ENCODE measurements around the gene LYRM1.

DNA sequence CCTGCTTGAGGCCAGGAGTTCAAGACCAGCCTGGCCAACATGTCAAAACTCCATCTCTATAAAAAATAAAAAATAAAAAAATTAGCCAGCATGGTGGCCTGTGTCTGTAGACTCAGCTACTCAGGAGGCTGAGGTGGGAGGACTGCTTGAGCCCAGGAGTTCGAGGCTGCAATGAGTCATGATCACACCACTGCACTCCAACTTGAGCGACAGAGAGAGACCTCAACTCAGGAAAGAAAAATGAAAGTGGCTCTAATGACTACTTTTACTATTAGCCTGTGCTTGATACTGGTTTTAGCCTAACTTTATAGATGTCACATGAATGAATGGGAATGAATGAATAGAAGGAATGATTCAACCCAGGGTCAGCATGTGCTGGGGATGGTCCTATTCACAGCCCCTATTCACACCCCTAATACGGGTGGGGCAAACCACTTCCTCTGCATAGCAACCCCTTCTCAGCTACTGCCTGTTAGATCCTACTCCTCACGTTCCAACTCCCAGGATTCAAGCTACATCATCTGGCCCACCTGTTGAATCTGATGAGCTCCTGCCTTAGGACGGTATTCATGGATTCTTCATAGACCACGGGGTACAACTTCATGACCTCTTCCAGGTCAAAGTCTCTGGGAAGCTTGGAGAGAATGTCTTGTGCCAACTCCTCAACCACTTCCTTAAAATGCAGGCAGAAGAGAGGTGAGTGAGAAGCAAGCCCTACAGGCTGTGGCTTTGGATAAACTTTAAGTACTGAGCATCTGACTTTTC is 40.5 kb downstream of the LYRM1 start:
- TF ChIP-seq, protein P1, sequence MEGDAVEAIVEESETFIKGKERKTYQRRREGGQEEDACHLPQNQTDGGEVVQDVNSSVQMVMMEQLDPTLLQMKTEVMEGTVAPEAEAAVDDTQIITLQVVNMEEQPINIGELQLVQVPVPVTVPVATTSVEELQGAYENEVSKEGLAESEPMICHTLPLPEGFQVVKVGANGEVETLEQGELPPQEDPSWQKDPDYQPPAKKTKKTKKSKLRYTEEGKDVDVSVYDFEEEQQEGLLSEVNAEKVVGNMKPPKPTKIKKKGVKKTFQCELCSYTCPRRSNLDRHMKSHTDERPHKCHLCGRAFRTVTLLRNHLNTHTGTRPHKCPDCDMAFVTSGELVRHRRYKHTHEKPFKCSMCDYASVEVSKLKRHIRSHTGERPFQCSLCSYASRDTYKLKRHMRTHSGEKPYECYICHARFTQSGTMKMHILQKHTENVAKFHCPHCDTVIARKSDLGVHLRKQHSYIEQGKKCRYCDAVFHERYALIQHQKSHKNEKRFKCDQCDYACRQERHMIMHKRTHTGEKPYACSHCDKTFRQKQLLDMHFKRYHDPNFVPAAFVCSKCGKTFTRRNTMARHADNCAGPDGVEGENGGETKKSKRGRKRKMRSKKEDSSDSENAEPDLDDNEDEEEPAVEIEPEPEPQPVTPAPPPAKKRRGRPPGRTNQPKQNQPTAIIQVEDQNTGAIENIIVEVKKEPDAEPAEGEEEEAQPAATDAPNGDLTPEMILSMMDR (IDR thresholded peaks at IDR 0.05; ENCODE audit: insufficient read depth, low read length, poor library complexity, severe bottlenecking) = no peak
- no peak for TF ChIP-seq EZH2phosphoT487 (conservative IDR thresholded peaks at IDR 0.05; ENCODE audit: low read length)
